NCI-H187 (cell line): ENCODE measurements around the gene TNS1.

Experiments used
- DNase-seq, 2 experiments: peaks; one replicate each; lab custom pipeline; 2025; lab: John Stamatoyannopoulos, UW

The TNS1 gene

DNA sequence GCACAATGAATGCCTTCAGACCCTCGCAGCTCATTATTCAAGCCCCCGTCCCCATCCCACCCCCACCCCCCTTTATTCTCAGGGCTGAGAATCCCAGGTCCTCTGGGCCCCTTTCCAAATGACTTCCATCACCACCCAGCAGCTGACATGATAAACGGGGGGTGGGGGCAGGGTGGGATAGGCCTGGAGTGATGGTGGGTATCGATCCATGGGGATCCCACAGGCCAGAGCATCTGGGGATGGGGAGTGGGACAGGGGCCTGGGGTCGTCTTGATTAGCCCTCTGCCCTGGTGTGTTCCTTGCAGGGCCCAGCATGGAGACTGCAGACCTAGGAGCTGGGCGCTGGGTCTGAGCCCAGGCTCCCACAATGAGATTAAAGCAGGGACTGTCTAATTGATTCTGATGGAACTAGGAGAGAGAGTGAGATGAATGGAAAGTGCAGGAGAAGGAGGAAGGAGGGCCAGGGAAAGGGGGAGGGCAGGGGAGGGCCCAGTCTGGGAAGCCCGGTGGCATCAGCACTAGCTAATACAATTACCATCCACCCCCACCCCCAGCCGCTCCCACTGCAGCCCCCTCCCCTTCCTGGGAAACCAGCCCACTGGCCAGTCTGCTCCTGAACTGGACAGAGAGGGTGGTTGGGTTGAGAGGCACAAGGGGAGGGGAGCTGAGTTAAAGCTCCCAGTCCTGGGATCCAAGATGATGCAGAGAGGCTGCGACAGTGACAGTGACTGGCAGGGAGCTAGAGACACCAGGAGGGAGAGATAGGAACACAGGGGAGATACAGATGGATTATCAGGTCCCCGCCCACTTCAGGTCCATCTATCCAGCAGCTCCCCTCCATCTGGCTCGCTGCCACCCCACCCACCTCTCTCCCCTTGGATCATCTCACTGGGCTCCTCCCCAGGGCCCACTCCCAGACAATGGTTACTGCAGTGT, 13.1 kb upstream of the TNS1 start:
- DNase-seq = no peak

DNA sequence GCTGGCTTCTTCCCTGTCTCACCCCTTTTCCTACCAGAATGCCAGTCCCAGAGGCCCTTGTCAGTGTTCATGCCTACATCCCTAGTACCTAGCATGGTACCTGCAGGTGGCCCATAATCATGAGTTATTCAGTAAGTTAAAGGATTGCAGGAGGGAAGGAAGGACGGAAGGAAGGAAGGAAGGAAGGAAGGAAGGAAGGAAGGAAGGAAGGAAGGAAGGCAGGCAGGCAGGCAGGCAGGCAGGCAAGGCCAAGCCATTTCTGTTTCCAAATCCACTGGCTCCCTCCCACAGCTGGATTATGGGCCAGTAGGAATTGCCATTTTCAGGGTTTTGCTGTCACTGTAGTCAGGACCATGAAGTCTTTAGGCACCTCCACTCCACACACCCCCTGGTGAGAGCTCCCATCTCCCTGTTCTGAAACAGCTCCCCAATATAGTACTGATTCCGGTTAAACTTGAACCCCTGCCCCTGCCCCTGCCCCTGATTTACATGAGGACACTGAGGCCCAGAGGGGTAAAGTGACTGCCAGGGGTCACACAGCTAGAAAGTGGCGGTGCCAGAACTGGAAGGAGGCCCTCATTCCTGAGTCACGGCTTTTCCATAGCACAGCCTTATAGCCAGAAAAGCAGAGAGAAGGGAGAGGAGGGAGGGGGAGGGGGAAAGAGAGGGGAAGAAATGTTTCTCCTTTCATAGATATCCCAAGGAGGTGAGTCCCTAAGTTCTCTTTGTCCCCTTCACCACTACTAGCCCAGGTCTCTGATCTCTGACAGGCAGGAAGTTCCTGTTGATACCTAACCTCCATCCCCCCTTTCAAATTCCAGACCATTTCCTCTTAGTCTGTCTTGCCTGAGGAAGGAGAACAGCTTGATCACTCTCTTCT, 12.2 kb upstream of the TNS1 start:
- no peak for DNase-seq

DNA sequence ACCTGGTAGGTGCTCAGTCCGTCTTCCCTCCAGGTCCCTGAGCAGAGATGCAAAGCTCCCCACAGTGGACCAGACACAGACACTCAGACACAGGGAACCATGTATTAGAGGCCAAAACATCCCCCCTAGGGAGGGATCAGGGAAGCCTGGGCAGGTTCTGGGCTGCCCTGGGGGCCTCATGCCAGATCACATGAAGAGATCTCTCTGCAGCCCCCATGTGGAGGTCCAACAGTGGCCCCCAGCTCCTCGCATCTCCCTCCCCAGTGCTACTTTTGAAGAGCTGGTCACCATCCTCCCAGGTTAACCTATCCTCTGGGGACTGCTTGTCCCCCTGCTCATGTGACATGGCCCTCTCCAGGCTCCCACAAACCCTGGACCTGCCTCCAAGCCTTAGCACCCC, 10.5 kb upstream of the TNS1 start:
- DNase-seq = no peak

DNA sequence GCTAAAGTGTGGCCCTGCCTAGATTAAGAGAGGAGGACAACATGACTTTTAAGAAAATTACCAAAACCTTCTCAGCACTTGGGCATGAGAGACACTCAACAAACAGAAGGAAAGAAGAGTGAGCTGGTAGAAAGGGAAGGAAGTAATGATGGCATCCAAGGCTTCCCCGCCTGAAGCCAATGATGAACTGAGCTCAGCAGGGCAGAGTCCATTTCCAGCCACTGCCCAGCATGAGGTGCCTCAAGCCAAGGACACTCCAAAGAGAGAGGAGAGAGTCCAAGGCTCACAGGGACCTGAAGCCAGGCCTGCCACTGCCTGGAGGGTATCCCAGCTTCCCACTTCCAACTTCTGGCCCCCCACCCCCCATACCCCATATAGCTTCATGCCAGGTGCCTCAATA, 9.5 kb upstream of the TNS1 start:
- DNase-seq = no peak

DNA sequence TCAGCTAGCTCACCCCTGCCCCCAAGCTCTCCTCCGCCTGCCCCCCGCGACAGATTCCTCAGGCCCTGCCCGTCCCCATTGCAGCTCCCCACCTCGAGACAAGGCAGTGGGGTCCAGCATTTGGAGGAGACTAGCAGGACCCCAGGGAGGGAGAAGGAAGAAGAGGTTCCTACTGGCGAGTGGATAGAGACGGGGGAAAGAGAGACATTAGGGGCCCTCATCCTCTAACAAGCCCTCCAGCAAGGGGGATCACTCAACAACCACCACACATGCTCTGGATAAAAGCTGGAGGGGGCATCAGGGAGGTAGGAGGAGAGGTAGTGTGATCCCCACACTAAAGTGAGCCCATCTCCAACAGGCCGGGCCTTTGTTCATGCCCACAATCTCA, 8.9 kb upstream of the TNS1 start:
- DNase-seq = no peak

DNA sequence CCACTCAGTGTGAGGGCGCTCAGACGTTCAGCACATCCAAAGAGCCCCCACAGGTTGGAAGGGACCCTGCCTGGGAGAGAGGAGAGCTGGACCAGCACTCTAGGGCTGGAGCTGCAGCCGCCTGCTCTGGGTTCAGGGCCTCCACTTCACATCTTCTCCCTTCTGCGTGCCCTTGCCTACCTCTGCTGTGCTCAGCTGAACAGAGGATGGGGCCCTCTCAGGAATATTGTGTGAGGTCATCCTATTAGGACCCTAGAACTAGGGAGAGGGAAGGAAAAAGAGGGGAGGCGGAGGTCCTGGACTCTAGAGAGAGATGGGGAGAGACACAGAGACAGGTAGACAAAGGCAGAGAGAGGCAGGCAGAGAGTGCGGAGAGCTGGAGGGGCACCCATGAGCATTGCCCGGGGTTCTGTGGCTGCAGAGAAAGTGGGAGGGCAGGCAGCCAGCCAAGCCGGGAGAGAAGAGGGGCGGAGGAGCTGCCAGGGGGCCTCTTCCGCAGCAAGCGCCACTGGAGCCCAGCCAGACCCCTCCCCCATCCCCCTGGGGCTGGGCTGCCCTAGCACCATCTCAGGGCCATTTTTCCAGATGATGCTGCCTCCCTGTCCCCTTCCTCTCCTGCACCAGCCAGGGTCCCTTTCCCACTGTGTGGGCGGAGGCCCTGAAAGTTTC, 8.3 kb upstream of the TNS1 start:
- no peak for DNase-seq

DNA sequence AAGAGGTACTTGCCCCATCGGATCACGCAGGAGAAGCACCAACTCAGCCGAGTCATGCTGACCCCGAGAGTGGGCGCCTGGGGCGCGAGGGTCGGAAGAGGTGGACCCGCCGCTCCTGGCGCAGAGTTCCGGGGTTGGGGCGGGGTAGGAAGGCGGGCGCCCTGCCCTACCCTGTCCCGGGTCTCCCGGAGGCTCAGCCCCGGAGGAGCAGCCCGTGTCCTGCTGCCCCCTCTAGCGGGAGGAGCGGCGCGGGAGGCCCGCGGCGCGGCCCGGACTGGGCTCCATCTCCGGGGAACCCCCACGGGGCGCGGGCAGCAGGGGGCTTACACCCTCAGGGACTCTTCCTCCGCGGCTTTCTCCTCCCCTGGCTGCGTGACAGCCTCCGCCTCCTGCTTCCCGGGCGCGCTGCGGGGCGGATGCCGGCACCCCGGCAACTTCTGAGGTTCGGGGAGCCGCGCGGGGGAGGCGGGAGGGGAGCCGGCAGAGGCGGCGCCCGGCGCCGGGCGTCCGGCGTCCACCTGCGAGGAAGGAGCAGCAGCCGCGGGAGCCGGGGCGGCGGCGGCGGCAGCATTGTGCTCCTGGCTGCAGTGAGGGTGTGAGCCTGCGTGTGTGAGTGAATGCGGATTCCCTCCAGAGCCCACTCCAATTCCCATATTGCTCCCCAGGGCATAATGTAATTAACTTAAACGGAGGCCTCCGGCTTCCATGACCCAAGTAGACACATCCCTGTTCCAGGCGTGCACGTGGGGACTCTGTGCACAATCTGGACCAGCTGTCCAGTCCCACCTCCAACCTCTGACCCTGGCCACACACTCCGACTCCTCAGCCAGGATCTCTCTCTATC, 7.6 kb upstream of the TNS1 start:
- DNase-seq = no peak

DNA sequence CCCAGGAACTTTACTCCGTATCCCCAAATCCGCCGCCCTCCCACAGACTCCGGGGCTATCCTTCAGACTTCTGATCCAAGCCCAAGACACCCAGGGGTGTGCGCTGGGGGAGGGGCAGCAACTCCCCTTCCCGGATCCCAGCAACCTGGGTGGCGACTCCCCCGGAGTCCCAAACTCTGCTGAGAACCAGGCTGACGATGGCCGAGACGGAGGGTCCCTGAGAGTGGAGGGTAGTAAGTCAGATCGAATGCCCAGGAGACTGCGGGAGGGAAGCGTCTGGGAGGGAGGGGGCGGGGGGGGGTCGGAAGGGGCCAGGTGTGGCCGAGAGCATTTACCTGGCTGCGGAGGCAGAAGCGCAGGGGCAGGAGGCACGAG, 7.0 kb upstream of the TNS1 start:
- DNase-seq = no peak

DNA sequence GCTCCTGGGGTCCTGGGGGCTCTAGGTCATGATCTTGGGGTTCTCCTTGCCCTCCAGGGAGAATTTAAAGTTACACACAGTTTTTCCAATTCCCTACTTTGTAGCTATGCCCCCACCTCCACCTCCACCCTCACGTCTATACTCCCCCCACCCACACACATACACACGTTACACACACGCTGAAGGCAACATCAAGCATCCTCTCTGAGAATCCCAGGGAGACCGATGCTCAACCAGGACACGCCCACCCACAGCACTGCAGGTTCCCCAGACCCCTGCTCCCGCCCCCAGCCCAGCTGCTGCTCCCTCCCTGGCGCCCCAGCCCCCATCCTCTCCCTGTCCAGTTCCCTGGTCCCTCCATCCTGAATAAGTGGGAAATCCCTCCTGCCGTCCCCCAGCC, 6.4 kb upstream of the TNS1 start:
- no peak for DNase-seq

DNA sequence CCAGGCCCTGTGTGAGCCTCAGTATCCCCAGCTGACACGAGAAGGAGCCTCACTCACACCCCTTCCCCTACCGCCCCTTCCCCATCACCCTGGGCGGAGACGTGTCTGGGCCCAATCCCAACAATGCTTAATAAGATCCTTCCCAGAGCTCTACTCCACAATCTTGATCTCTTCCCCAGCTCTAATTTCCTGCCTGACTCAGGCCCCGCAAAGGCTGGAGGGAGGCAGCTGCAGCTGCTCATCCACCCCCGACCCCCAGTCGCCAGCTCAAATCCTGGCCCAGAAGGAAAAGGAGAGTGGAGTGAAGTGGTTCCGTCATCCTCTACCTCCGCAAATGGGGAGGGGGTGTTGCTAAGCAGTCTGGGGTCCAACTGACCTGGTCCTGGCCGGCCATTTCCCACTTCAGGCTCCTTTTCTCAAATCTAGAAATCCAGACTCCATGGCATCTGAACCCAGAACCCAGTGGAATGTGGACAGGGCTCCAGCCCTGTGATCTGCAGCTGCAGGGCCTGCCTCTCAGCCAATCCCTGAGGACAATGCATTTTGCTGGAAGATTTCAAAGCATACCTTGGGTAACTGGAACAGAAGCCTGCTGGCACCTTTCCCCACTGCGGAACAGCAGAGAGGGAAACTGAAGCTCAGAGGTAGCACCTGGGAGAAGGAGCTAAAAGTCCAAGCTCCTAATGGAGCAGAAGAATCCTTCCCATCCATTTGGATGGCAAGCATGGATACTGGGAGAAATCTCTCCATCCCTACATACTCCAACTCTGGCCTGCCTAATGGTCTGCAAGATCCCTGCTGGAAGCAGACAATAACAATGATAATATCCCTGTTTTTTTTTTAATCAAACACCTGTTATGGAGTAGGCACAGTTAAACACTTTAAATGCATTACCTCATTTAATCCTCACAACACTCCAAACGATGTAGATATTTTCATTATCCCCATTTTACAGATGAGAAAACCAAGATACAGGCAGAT, 5.6 kb upstream of the TNS1 start:
- no peak for DNase-seq

DNA sequence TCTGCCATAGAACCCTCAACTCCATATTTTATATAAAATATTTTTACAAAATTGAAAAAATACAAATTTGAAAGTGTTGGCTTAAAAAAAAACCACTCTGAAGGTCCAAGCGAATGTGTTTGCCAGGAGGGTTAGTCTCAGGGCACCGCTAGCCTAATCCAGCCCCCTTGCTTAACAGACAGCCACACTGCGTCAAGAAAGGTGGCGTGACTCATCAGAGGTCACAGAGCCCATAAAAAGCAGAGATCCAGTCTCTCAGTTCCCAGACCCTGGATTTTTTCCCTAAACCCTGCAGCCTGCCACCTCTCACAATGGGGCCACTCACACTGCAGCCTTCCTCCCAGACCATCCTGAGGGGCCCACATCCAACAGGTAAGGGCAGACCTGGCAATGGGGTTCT, 3.9 kb upstream of the TNS1 start:
- DNase-seq = no peak

DNA sequence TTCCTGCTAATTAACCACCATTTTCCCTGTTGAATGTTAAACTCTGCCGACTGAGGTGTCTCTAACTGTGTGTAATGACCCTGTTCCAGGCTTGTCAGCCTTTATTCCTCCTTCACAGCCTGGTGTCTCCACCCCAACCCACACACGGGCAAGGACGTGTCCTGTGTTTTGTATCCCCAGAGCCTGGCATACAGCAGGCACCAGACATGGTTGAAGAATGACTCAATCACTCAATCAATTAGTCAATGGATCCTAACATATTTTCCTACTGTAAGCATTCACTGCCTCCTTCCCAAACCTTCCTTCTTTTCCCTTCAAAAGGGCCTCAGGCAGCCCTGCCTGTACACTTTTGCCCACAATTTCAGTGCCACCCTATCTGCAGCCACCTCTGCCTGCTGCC, 2.7 kb upstream of the TNS1 start:
- no peak for DNase-seq

DNA sequence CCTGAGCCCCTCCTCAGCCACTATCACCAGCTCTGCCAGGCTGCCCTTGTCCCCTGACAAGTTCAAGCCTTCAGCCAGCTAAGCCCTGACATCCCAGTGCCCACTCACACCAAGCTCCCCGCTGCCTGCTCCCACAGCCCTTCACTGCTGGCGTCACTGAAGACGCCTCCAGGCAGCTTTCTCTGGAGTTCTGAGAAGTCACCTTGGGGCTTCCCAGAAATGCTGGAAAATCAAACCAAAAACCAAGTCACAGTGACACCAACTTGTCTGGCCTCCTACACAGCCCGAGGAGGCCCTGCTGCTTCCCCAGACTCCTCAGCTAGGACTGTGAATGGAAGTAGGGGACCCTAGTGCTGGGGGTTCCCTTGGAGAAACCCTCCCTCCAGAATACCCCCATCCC, 2.2 kb upstream of the TNS1 start:
- DNase-seq = no peak

DNA sequence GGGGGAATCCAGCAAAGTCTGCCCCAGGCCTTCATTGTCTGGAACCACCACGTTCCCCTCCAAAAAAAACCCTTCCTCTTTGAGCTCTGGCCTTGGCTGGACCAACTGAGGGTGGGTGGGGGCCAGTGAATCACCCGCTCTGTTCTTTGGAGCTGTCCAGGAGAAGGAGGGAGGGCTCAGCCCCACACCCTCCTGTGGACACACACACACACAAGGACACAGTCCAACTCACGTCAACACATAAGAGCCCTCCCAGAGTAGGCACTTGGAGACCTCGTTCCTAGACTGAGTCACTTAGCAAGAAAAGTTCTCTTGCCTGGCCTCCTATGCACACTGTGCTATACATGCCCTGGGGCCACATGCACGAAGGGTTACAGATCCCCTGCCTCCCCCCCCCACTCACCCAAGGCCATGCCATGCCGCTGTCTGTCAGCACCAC, 1.2 kb upstream of the TNS1 start:
- DNase-seq = no peak

DNA sequence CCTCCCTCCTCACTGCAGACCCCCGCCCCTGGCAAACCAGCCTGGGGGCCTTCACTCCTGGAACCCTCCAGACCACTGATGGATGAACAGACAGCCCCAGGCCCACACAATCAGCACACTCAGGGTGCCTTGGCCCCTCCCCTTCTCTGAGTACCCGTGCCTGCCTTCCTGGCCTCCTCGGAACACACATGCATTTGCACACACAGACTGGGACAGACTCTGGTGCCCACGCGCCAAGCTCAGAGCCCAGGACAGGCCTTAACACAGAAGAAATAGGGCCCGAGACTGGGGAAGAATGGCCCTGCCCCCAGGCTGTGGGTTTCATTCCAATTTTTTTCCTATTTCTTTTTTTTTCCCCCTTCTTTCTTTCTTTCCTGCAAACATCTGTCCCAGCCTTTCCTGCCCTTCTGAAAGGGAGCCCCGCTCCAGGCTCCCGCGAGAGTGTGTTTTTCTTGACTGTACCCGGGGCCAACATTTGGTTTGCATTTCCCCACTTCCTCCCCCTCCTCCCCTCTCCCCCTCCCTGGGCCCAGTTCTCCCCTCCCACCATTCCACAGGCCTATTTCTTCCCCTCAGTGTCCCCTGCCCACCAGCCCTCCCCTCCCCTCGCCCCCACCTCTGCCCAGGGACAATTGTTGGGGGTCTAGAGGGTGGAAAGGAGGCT, 618 bp upstream of the TNS1 start:
- no peak for DNase-seq

DNA sequence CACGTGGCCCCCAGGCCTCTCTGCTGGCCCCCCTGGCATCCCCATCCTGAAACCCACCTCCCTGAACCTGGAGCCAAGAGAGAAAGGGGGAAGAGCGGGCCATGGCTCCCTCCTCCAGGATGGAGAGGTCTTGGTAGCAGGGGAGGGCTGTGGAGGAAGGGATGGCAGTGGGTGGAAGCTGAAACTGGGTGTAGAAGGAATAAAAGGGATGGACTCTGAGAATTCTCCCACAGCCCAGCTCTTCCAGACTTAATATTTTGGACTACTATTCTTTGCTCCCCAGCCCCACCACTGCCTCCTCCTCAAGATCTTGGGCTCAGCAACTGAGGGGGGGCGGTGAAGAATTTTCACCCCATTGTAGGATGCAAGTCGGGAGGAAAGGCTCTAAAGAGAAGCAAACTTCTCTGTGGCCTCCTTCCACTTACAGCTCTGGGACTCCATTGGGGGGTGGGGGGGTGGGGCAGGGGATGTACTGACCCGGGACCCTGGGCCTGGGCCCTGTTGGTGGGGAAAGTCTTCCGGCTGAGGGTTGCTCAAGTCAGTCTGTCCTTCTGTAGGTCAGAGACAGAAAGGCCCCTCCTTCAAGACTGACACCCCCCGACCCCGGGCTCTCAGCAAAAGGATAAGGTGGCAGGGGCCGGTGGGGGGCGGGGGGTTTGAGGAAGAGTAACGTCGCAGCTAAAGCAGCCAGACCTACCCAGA, 501 bp downstream of the TNS1 start:
- DNase-seq = no peak

DNA sequence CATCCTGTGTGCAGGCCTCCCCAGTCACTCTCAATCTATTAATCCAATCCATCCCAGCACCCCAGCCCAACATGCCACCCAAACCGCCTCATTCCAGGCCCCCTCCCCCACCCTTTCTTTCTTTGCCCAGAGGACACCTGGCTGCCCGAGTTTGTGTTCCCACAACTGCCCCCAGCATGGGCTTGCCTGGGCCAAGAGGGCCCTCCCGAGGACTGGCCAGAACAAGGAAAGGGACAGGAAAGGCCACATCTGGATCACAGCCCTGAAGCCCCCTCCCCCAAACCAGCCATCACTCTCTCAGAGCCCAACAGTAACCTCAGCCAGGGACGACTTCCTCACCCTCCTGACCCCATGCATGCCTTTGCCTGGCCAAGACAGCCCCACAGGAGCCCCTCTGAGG, 1.2 kb downstream of the TNS1 start:
- DNase-seq = no peak

DNA sequence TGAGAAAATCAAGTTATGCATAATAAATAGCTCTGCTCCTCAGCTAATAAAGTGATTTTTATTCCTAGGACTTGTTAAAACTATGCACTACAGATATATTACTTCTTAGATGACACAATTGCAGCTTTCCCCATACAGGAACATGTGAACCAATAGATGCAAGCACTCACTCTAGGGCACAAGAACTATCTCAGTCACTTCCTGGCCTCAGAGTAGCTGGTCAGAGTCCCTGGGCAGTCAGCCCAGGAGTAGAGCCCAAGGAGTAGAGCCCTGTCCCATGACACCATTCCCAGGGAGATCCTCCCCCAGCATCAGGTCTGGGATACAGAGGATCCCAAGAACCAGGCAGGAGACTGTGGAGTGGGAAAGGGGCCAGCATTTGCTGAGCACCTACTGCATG, 2.7 kb downstream of the TNS1 start:
- DNase-seq = no peak

DNA sequence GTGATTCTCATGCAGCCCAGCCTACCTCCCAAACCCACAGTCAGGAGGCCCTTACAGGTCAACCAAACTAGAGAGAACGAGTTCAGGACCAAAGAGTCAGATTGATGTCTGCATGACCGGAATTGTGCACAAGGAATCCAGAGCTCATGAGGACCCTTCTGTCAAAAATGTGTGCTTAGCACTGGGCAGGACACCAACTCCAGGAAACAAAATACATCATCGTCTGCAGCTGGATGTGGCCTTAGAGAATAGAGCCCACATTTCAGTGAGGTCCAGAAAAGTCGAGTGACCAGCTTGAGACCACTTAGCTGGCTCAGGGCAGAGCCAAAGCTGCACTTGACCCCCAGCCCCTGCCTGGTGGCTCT, 3.2 kb downstream of the TNS1 start:
- no peak for DNase-seq
